Subcutaneous abdominal adipose tissue (tissue), 5 donors: ENCODE measurements around the gene TDP2.
"Not testable (repeated sequence)": the region's sequence is repeated elsewhere in the genome, so short reads cannot be mapped to it uniquely, and the experiment has no call there.

Source experiments
- H3K27ac ChIP-seq: one replicate; pipeline ENCODE4 v1.7.0; 2013; ENCODE audit warnings: low read depth, mild to moderate bottlenecking, inconsistent platforms, low read length, moderate library complexity
- H3K27me3 ChIP-seq, 5 donors: one replicate each; pipeline ENCODE4 v1.7.0; 2013; ENCODE audit warnings: low read length in 5 of 5, inconsistent platforms in 1 of 5; ENCODE audit not compliant: control insufficient read depth in 5 of 5, insufficient read depth in 4 of 5
- H3K36me3 ChIP-seq, 5 donors: one replicate each; pipeline ENCODE4 v1.7.0; 2013; ENCODE audit warnings: low read length in 5 of 5; ENCODE audit not compliant: control insufficient read depth in 5 of 5, insufficient read depth in 5 of 5
- H3K4me1 ChIP-seq, 5 donors: one replicate each; pipeline ENCODE4 v1.7.0; 2013; ENCODE audit warnings: low read length in 5 of 5, mild to moderate bottlenecking in 3 of 5, moderate library complexity in 1 of 5; ENCODE audit not compliant: control insufficient read depth in 5 of 5, insufficient read depth in 5 of 5
- H3K4me3 ChIP-seq, 5 donors: one replicate each; pipeline ENCODE4 v1.7.0; 2013; ENCODE audit warnings: low read length in 5 of 5, low read depth in 1 of 5
- H3K9ac ChIP-seq, 5 donors: one replicate each; pipeline ENCODE4 v1.7.0; 2013; ENCODE audit warnings: low read length in 5 of 5, mild to moderate bottlenecking in 4 of 5, moderate library complexity in 3 of 5
- H3K9me3 ChIP-seq, 5 donors: one replicate each; pipeline ENCODE4 v1.7.0; 2013; ENCODE audit warnings: low read length in 5 of 5; ENCODE audit not compliant: control insufficient read depth in 5 of 5
- donor health status: healthy.
- donor health status: healthy.
- donor health status: healthy.
- donor health status: healthy.
- donor health status: healthy.

The TDP2 gene

GRCh38 chr6:24666641-24667377, at the start of gene TDP2, which contains the start of gene ACOT13:
Gene TDP2 (minus strand): TSS chr6:24666899. CDS start chr6:24666862, 37 bp downstream.
Gene ACOT13 (plus strand): TSS chr6:24667077. CDS start chr6:24667264, 187 bp downstream.
- Histone ChIP-seq H3K9me3 (peaks cover 0 to 6% (median 0%) of the 10 kb centered on the region in 5 donors), H3K4me1 (peaks cover 0 to 36% (median 31%) of the 10 kb centered on the region in 5 donors), H3K27ac (peak within 1 kb of the TSS; percentile 96), H3K4me3 (peak within 1 kb of the TSS; percentile 88 to 100 (median 100)), H3K9ac (peak within 1 kb of the TSS; percentile 79 to 97 (median 91)), H3K27me3 (no peaks in the 10 kb centered on the region), H3K36me3 (peaks cover 7 to 18% (median 15%) of the 10 kb centered on the region in 5 donors)

- Histone ChIP-seq H3K27me3 (no peaks in the 10 kb centered on the region), H3K9ac (no peak overlapping the region), H3K4me1 (peaks cover 0 to 47% (median 39%) of the 10 kb centered on the region in 5 donors), H3K36me3 (peaks cover 60 to 96% (median 80%) of the 10 kb centered on the region in 5 donors), H3K9me3 (no peaks in the 10 kb centered on the region), H3K4me3 (no peak overlapping the region), H3K27ac (peak overlapping the region; percentile 2)
These were observed 44.0 kb upstream of the TDP2 start for GRCh38 chr6:24710519-24711303.

GRCh38 chr6:24709014-24709711, 42.5 kb upstream of the TDP2 start:
- peaks cover 65 to 94% (median 89%) of the 10 kb centered on the region in 5 donors for H3K36me3 ChIP-seq
- H3K4me3 ChIP-seq, result no peak overlapping the region
- no peaks in the 10 kb centered on the region for H3K9me3 ChIP-seq
- peaks cover 0 to 32% (median 24%) of the 10 kb centered on the region in 5 donors for H3K4me1 ChIP-seq
- H3K27ac ChIP-seq, result no peak overlapping the region
- no peaks in the 10 kb centered on the region for H3K27me3 ChIP-seq
- H3K9ac ChIP-seq, result no peak overlapping the region

- peaks cover 0 to 27% (median 20%) of the 10 kb centered on the region in 5 donors for H3K4me1 ChIP-seq
- peaks cover 65 to 94% (median 88%) of the 10 kb centered on the region in 5 donors for H3K36me3 ChIP-seq
- H3K4me3 ChIP-seq, result no peak overlapping the region
- no peaks in the 10 kb centered on the region for H3K27me3 ChIP-seq
- H3K9ac ChIP-seq, result no peak overlapping the region
- H3K27ac ChIP-seq, result no peak overlapping the region
- H3K9me3 ChIP-seq, result no peaks in the 10 kb centered on the region
These were observed 41.9 kb upstream of the TDP2 start for GRCh38 chr6:24708612-24709011.

- Histone ChIP-seq H3K9ac (peak overlapping the region in 1 of 5 donors; percentile 43), H3K9me3 (no peaks in the 10 kb centered on the region), H3K36me3 (peaks cover 54 to 76% (median 59%) of the 10 kb centered on the region in 5 donors), H3K4me1 (peaks cover 0 to 4% (median 2%) of the 10 kb centered on the region in 5 donors), H3K27ac (peak overlapping the region; percentile 46), H3K4me3 (no peak overlapping the region), H3K27me3 (no peaks in the 10 kb centered on the region)
These were observed 37.8 kb upstream of the TDP2 start for GRCh38 chr6:24704468-24704867.

- Histone ChIP-seq H3K4me3 (no peak overlapping the region), H3K27me3 (no peaks in the 10 kb centered on the region), H3K9ac (no peak overlapping the region), H3K4me1 (peaks cover 0 to 5% (median 0%) of the 10 kb centered on the region in 5 donors), H3K9me3 (no peaks in the 10 kb centered on the region), H3K27ac (peak overlapping the region; percentile 17), H3K36me3 (peaks cover 41 to 64% (median 45%) of the 10 kb centered on the region in 5 donors)
These were observed 36.1 kb upstream of the TDP2 start for GRCh38 chr6:24702720-24703282.

GRCh38 chr6:24699521-24700359, 33.0 kb upstream of the TDP2 start:
- no peak overlapping the region for H3K9ac ChIP-seq
- peaks cover 0 to 12% (median 4%) of the 10 kb centered on the region in 5 donors for H3K4me1 ChIP-seq
- no peak overlapping the region for H3K4me3 ChIP-seq
- peak overlapping the region; percentile 17 for H3K27ac ChIP-seq
- H3K36me3 ChIP-seq, result peaks cover 12 to 37% (median 24%) of the 10 kb centered on the region in 5 donors
- no peaks in the 10 kb centered on the region for H3K27me3 ChIP-seq
- no peaks in the 10 kb centered on the region for H3K9me3 ChIP-seq

GRCh38 chr6:24696097-24696496, 29.4 kb upstream of the TDP2 start:
- peaks cover 4 to 29% (median 15%) of the 10 kb centered on the region in 5 donors for H3K4me1 ChIP-seq
- H3K36me3 ChIP-seq, result peaks cover 0 to 5% (median 2%) of the 10 kb centered on the region in 5 donors
- H3K27ac ChIP-seq, result no peak overlapping the region
- no peak overlapping the region for H3K4me3 ChIP-seq
- no peak overlapping the region for H3K9ac ChIP-seq
- no peaks in the 10 kb centered on the region for H3K27me3 ChIP-seq
- no peaks in the 10 kb centered on the region for H3K9me3 ChIP-seq

GRCh38 chr6:24695635-24696034, 28.9 kb upstream of the TDP2 start:
- H3K36me3 ChIP-seq, H3K27me3 ChIP-seq, H3K4me3 ChIP-seq, H3K9ac ChIP-seq, H3K9me3 ChIP-seq: not testable (repeated sequence)
- Histone ChIP-seq H3K27ac (peak overlapping the region; percentile 73), H3K4me1 (peaks cover 4 to 31% (median 16%) of the 10 kb centered on the region in 5 donors)
